NCI-H1048 (cell line): Measurements from ENCODE around the gene PCNX2.
A peak's percentile ranks its signal among the peaks of the same experiment; 100 is the strongest.

ENCODE experiments used
- DNase-seq: peaks from one replicate; lab custom pipeline; 2025; lab: John Stamatoyannopoulos, UW

Gene PCNX2

GRCh38 chr1:233061265-233061664 lies 234.3 kb downstream of the PCNX2 start:
- no peak for DNase-seq

- DNase-seq = no peak
Observed at GRCh38 chr1:233060461-233060994, 235.0 kb downstream of the PCNX2 start.

- DNase-seq = no peak
Observed at GRCh38 chr1:233057836-233058235, 237.7 kb downstream of the PCNX2 start.

- no peak for DNase-seq
Observed at GRCh38 chr1:233055879-233056641, 239.5 kb downstream of the PCNX2 start.

DNA sequence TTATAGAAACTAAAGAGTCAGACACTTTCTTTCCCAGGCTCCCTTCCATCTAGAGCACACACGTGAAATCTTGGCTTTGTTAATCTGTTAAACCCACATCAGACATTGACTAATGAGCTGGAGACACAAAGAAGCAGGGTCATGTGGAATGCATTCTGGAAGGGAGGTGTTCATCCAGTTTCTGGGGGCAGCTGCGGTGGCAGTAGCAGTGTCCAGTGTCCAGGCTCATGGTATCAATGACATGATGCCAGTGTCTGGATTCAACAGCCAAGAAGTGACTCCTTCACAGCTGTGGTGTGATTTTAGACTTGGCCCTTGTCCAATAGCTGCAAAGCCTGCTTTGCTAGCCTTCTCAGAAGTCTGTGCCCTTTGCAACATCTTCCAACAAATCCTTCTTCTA lies 249.9 kb downstream of the PCNX2 start:
- DNase-seq = no peak

DNA sequence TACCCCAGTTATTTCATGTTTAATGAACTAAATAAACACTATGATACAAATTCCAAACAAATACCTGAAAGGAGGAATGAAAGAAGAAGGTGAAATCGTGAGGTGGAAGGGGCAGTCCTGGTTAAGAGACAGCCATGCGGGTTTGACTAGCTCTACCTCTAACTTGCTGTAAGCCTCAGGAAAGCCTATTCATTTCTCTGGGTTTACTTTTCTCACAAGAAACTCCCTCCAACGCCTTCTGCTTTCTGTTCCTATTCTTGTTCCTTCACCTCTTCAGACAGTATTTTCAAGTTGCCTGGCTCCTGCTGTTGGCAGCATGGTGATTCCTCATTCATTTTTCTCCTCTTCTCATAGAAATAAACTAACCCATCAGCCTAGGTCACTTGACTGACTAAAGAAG lies 252.7 kb downstream of the PCNX2 start:
- no peak for DNase-seq

DNA sequence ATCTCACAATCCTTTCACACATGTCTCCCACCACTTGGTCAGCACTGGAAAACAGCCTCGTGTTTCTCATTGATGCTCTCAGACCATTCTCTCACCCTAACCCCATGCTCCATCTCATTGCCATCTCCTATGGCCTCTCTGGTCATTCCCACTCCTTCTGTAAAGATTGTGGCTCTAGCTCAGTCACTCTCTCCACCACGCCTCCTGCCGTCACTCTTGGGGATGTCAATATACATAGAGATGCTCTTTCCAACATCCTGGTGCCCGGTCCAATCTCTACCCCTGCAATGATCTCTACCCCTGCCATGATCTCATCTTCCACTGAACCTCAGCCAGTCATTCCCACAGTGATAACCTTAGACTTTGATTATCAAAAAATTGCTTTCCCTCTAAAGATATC lies 255.0 kb downstream of the PCNX2 start:
- no peak for DNase-seq

- no peak for DNase-seq
Observed at GRCh38 chr1:233038581-233038980, 256.9 kb downstream of the PCNX2 start.

GRCh38 chr1:233037843-233038242 lies 257.7 kb downstream of the PCNX2 start:
- no peak for DNase-seq

DNA sequence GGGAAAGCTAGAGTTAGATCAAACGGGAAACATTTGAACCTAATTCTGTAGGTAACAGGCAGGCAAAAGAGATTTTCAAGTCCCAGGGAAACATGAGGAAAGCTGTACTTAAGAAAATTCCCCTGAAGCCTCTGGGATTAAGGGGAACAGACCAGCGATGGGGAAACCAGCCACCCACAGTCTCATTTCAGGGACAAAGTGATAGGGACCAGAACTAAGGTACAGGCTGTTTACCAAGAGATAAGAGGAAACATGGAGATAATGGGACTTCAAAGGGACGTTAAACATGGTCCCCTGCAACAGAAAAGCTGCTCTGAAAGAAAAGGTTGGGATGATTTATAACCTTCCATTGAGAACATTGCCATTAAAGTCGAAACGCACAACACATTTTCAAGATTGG lies 260.7 kb downstream of the PCNX2 start:
- DNase-seq = no peak

GRCh38 chr1:233033361-233033760 lies 262.2 kb downstream of the PCNX2 start:
- DNase-seq = no peak

DNA sequence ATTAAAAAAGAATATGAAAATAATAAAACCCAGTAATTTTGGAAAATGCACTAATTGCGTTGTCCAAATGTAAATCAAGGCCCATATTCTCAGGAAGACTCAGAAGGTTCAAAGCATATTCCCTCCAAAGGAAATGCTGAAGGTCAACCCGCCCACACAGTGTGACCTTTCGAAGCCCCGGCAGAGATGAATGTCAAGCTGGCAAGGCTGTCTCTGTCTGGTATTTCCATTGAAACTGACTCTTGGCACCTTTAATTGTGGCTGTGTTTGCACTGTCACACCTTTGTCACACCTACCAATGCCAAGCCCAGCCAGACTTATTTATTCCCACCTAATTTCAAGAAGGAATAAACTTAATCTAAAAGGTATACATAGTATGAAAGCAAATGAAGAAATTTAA lies 262.6 kb downstream of the PCNX2 start:
- DNase-seq = no peak

GRCh38 chr1:233031521-233031920 lies 264.0 kb downstream of the PCNX2 start:
- DNase-seq = no peak

- DNase-seq = no peak
Observed at GRCh38 chr1:233027046-233027445, 268.5 kb downstream of the PCNX2 start.

- DNase-seq = peak; percentile 76
Observed at GRCh38 chr1:233025567-233025966, 270.0 kb downstream of the PCNX2 start.

DNA sequence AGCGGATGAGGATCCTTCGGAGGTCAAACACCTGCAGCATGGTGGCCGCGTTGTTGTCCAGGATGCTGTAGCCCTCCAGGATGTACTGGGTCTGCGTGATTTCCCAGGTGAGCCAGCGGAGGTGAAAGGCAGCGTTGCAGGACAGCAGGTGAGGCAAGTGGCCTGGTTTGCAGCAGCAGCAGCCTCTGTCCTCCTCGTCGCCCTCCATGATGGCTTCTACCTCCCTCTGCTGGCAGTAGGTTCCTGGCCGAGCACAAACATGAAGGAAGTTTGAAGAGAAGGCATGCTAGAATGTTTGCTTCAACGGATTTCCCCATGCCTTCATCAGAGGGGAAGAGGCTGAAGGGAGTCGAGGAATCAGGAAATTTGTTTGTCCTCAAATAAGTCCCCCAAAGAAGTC lies 270.4 kb downstream of the PCNX2 start:
- no peak for DNase-seq

DNA sequence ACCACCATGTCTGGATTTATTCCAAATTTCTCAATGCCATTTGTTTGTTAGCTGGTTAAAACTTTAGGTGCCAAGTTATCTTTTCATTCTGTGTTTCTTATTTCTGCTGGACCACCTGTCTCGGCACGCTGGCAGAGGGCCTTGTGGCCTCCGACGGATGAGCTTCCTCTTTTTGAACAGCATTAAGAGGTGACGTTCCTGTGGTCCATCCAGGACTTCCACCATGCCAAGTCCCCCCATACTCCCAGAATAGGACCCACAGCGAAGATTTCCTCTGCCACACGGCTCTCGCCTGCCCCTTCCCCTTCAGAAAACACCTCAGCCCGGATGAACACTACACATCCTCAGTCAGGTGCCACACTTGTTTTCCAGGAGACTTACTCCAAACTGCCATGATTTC lies 271.3 kb downstream of the PCNX2 start:
- no peak for DNase-seq

DNA sequence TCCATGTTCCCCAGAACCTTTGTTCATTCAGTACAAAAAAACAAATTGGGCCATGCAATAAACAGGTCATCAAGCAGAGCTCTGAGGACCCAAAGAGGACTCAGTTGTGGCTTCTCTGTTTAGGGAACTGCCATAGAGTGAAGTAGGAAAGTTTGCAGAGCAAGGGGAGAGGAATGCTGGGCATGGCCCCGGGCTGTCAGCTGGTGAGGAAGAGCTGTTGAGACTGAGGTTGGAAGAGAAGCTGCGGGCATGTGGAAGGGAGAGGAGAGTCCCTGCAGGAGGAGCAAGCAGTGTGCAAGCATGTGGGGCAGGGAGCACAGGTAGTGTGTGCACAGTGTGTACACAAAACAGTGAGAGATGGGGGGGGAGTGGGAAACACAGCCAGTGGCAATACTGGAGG lies 273.3 kb downstream of the PCNX2 start:
- no peak for DNase-seq

GRCh38 chr1:233020426-233020825 lies 275.1 kb downstream of the PCNX2 start:
- DNase-seq = no peak

GRCh38 chr1:233019778-233020325 lies 275.7 kb downstream of the PCNX2 start:
- no peak for DNase-seq

- DNase-seq = no peak
Observed at GRCh38 chr1:233019083-233019482, 276.4 kb downstream of the PCNX2 start.

DNA sequence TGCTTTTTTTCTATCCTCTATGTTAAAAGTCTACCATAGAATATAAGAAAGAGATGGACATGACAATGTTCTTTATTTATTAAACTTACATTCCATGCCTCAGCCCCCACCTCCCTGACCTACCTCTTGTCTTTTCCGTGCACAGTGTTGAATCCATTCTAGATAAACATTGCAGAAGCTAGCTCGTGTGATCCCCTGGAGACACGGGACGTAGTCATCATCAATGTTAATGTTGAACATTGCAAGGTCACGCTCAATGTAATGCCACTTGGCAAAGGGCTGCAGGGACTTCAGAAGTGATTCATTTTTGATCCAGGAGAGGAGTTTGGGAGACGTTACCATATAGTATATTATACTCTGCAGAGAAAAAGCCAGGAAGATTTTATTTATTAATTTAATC lies 278.7 kb downstream of the PCNX2 start:
- no peak for DNase-seq

DNA sequence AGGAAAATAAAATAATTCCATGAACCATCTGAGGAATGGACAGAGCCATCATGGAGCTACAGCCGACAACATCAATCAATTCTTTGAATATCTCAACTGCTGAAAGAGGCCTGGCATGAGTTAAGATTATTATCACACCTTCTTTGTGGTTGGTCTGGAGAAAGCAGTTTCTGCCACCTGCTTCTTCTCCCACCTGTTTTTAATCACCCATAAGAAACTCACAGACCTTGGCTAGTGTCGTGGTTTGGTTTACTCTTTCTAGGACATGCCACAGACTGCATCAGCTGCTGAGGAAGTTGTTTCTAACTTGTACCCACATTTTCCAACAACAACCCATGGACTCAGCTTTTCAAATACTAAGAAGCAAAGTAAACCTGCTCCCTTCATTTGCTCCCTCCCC lies 279.6 kb downstream of the PCNX2 start:
- no peak for DNase-seq

GRCh38 chr1:233012021-233012420 lies 283.5 kb downstream of the PCNX2 start:
- no peak for DNase-seq
